HepG2 (cell line): ENCODE measurements around the gene AGK. TPM values are rescaled to one million over a fixed set of nuclear protein-coding genes. Genes with fewer than 3 reads are reported as not detected.

Experiments used
- ATAC-seq: fragments of 200-7000 bp; cut with Tn5 transposase; 3 replicates; pipeline ENCODE4 v1.9.1; 2020; ENCODE audit warnings: mild to moderate bottlenecking, moderate library complexity
- BruUV-seq: library from RNA; stranded (reverse); fragments of 400-500 nt; replicated peaks from 2 replicates; lab custom pipeline; 2021; lab: Mats Ljungman, UMichigan
- CTCF ChIA-PET: fragments of 300-600 bp; formaldehyde crosslinking; extraction: SDS; loops from one replicate; lab custom pipeline; 2021; ENCODE audit warnings: low total read pairs, inconsistent platforms, low intra/inter-chr PET ratio; lab: Yijun Ruan, JAX
- POLR2A ChIA-PET: fragments of 350-600 bp; sonication (Branson Sonifier 250); formaldehyde crosslinking; loops from one replicate; lab custom pipeline; 2020; ENCODE audit warnings: antibody characterized with exemption, inconsistent platforms; lab: Yijun Ruan, JAX
- DNase-seq: peaks from one replicate; pipeline ENCODE4 v3.0.0-alpha.2; 2015; ENCODE audit warnings: low spot score
- FAIRE-seq: peaks from 3 replicates; lab custom pipeline; 2011; peaks lifted over from hg19 to GRCh38; lab: Jason Lieb, UNC
- H2AFZ ChIP-seq: one replicate; pipeline ENCODE4 v1.6.1; 2011; ENCODE audit warnings: low read length, inconsistent platforms
- H3K27ac ChIP-seq: fragments of 300-600 bp; 3 replicates; pipeline ENCODE4 v1.8.0; 2011; ENCODE audit warnings: mixed run types, mild to moderate bottlenecking, mixed read lengths, low read length, inconsistent platforms; ENCODE audit not compliant: insufficient read depth; ENCODE audit errors: extremely low read length
- H3K27me3 ChIP-seq, 2 experiments: fragments of 200-600 bp in 1 of 2; 2 replicates in 1 of 2; 3 replicates in 1 of 2; pipeline versions ENCODE4 v1.6.0 to v1.8.0; 2011; ENCODE audit warnings: low read length in 2 of 2, mild to moderate bottlenecking in 2 of 2, moderate library complexity in 2 of 2, inconsistent platforms in 1 of 2; ENCODE audit not compliant: insufficient read depth in 2 of 2, control insufficient read depth in 1 of 2
- H3K36me3 ChIP-seq, 2 experiments: fragments of 200-600 bp in 1 of 2; replicated peaks in 1 of 2; 2 replicates in 1 of 2; 3 replicates in 1 of 2; pipeline versions ENCODE4 v1.5.1 to v1.8.0; 2011; ENCODE audit warnings: low read length in 2 of 2, inconsistent platforms in 1 of 2; ENCODE audit not compliant: insufficient read depth in 2 of 2, control insufficient read depth in 1 of 2
- H3K4me1 ChIP-seq: 2 replicates; pipeline ENCODE4 v1.5.1; 2012; ENCODE audit warnings: low read length, inconsistent platforms; ENCODE audit not compliant: insufficient read depth
- H3K4me2 ChIP-seq: 2 replicates; pipeline ENCODE4 v1.6.0; 2011; ENCODE audit warnings: low read depth, low read length, inconsistent platforms
- H3K4me3 ChIP-seq, 3 experiments: fragments of 200-600 bp in 1 of 3; sonication (generic), shearing (Covaris generic) in 1 of 3; replicated peaks in 1 of 3; 2 replicates each; pipeline ENCODE4 v1.5.1; 2011 to 2016; ENCODE audit warnings: low read length in 3 of 3, inconsistent platforms in 2 of 3, low read depth in 2 of 3, mild to moderate bottlenecking in 2 of 3, control low read depth in 1 of 3, mixed read lengths in 1 of 3; ENCODE audit not compliant: insufficient read depth in 1 of 3
- H3K79me2 ChIP-seq: one replicate; pipeline ENCODE4 v1.6.1; 2011; ENCODE audit warnings: low read length, inconsistent platforms; ENCODE audit not compliant: insufficient read depth
- H3K9ac ChIP-seq: 2 replicates; pipeline ENCODE4 v1.6.0; 2011; ENCODE audit warnings: mild to moderate bottlenecking, low read depth, low read length, inconsistent platforms; ENCODE audit not compliant: insufficient read depth
- H3K9me3 ChIP-seq: 2 replicates; pipeline ENCODE4 v1.5.1; 2012; ENCODE audit warnings: mild to moderate bottlenecking, low read length
- H4K20me1 ChIP-seq: 2 replicates; pipeline ENCODE4 v1.6.0; 2011; ENCODE audit warnings: inconsistent platforms, mild to moderate bottlenecking, low read length, moderate library complexity; ENCODE audit not compliant: insufficient read depth
- CEBPB ChIP-seq: IDR thresholded peaks from 2 replicates; pipeline ENCODE4 v1.6.1; 2011; ENCODE audit warnings: low read depth, low read length, improper control_type of control experiment, borderline replicate concordance
- JUND ChIP-seq: sonication (generic); formaldehyde crosslinking; IDR thresholded peaks from 2 replicates; pipeline ENCODE4 v1.8.0; 2022; ENCODE audit warnings: mild to moderate bottlenecking, missing genetic modification reagents
- ZNF530 ChIP-seq: sonication (generic); formaldehyde crosslinking; IDR thresholded peaks from 2 replicates; pipeline ENCODE4 v1.5.0; 2020; ENCODE audit warnings: low read depth, mild to moderate bottlenecking, missing genetic modification reagents
- ZNF839 ChIP-seq: sonication (generic); formaldehyde crosslinking; IDR thresholded peaks from 2 replicates; pipeline ENCODE4 v1.4.0; 2020; ENCODE audit warnings: missing genetic modification reagents, mild to moderate bottlenecking, borderline replicate concordance
- WGBS: methylation state at CpG from one replicate; pipeline ENCODE4 v1.1.6; 2017; ENCODE audit warnings: low lambda C conversion rate; 5-methylcytosine and 5-hydroxymethylcytosine counted together
- in situ Hi-C: cut with HindIII; loops from 2 replicates; pipeline ENCODE4 v1.10.0; 2017; ENCODE audit warnings: low pct_unique_long_range_greater_than_20kb; ENCODE audit not compliant: extremely low pct_ligation_motif_present
- intact Hi-C: fragments of 100-400 bp; cut with micrococcal nuclease; formaldehyde crosslinking; loops from one replicate; pipeline ENCODE4 v1.10.0; 2022; ENCODE audit not compliant: unreplicated experiment
- polyA plus RNA-seq, 8 experiments: library from polyadenylated mRNA; depleted of rRNA in 3 of 8; stranded (reverse) in 7 of 8; unstranded in 1 of 8; fragments of >200 nt; fragmentation: Illumina TruSeq in 4 of 8; extraction: Trizol in 4 of 8; gene quantifications; 2 replicates each; pipeline versions ENCODE4 v1.2.1 to v1.2.3, GENCODE V29; 2011 to 2016; ENCODE audit warnings: low read depth in 4 of 8, missing spikeins in 1 of 8, mixed read lengths in 1 of 8; ENCODE audit not compliant: insufficient read depth in 1 of 8
- total RNA-seq, 5 experiments: library from RNA; depleted of rRNA; stranded (reverse); fragments of >200 nt; fragmentation: Illumina TruSeq; extraction: Trizol; gene quantifications; 2 replicates each; pipeline ENCODE4 v1.2.3, GENCODE V29; 2016; ENCODE audit warnings: low read depth in 1 of 5
- TF ChIP-seq, protein P1 (sequence below): fragments of 450-650 bp; IDR thresholded peaks from 2 replicates; pipeline ENCODE4 v1.6.1; 2017; ENCODE audit warnings: mild to moderate bottlenecking
- TF ChIP-seq, protein P2 (sequence below): sonication (generic); formaldehyde crosslinking; IDR thresholded peaks from 2 replicates; pipeline ENCODE4 v1.5.1; 2020; ENCODE audit warnings: mild to moderate bottlenecking, missing genetic modification reagents, borderline replicate concordance

The AGK gene
- total and polyA plus RNA-seq, 2 of the 13 experiments (the other 11 are each of a cell fraction or from before 2014, with no cell fraction given) = 23.7 to 30.1 TPM

- 0 out of 2 replicates have a peak, but pooled peaks cover 6% of the 10 kb centered on the region for H4K20me1 ChIP-seq
- 93% methylated on average over 3 of the region's 3 CpGs for WGBS
- H3K9ac ChIP-seq = no peak overlapping the region
- H3K27me3 ChIP-seq = no peaks in the 10 kb centered on the region
- H2AFZ ChIP-seq = no peak overlapping the region
- in situ Hi-C loops = no loop called here
- FAIRE-seq (no peak), DNase-seq (no peak), ATAC-seq (no peak)
- BruUV-seq = no TSS peak
- peaks cover 56% of the 10 kb centered on the region for H3K4me1 ChIP-seq
- intact Hi-C loops = no loop called here
- H3K27ac ChIP-seq = no peak overlapping the region
- H3K4me2 ChIP-seq = no peak overlapping the region
- H3K36me3 ChIP-seq = no peaks in the 10 kb centered on the region
- no peak overlapping the region for H3K4me3 ChIP-seq
- ChIA-PET CTCF (no interaction called here), POLR2A (no interaction called here)
- H3K79me2 ChIP-seq = no peaks in the 10 kb centered on the region
- H3K9me3 ChIP-seq = no peaks in the 10 kb centered on the region
- no peak for TF ChIP-seq ZNF530 (CRISPR knock-in tag)
- TF ChIP-seq, protein P1, sequence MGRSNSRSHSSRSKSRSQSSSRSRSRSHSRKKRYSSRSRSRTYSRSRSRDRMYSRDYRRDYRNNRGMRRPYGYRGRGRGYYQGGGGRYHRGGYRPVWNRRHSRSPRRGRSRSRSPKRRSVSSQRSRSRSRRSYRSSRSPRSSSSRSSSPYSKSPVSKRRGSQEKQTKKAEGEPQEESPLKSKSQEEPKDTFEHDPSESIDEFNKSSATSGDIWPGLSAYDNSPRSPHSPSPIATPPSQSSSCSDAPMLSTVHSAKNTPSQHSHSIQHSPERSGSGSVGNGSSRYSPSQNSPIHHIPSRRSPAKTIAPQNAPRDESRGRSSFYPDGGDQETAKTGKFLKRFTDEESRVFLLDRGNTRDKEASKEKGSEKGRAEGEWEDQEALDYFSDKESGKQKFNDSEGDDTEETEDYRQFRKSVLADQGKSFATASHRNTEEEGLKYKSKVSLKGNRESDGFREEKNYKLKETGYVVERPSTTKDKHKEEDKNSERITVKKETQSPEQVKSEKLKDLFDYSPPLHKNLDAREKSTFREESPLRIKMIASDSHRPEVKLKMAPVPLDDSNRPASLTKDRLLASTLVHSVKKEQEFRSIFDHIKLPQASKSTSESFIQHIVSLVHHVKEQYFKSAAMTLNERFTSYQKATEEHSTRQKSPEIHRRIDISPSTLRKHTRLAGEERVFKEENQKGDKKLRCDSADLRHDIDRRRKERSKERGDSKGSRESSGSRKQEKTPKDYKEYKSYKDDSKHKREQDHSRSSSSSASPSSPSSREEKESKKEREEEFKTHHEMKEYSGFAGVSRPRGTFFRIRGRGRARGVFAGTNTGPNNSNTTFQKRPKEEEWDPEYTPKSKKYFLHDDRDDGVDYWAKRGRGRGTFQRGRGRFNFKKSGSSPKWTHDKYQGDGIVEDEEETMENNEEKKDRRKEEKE = no peak
- no peak for TF ChIP-seq JUND (CRISPR knock-in tag)
- peak; percentile 51; the same call in 1 of the 2 replicates for TF ChIP-seq CEBPB
- TF ChIP-seq ZNF839 (CRISPR knock-in tag) = no peak
- TF ChIP-seq, protein P2, sequence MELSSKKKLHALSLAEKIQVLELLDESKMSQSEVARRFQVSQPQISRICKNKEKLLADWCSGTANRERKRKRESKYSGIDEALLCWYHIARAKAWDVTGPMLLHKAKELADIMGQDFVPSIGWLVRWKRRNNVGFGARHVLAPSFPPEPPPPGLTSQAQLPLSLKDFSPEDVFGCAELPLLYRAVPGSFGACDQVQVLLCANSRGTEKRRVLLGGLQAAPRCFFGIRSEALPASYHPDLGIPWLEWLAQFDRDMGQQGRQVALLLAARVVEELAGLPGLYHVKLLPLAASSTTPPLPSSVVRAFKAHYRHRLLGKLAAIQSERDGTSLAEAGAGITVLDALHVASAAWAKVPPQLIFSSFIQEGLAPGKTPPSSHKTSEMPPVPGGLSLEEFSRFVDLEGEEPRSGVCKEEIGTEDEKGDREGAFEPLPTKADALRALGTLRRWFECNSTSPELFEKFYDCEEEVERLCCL = no peak
Observed at GRCh38 chr7:141693082-141693481, 141.9 kb downstream of the AGK start.
